PC-9 (cell line): Measurements from ENCODE around the gene KLF15. TPM values are rescaled to one million over a fixed set of nuclear protein-coding genes. Genes with fewer than 3 reads are reported as not detected.

Experiments
- BruUV-seq: library from RNA; stranded (reverse); fragments of 400-500 nt; replicated peaks from 2 replicates; lab custom pipeline; 2021; lab: Mats Ljungman, UMichigan
- CTCF ChIA-PET: fragments of 300-600 bp; sonication (Branson Sonifier 250); formaldehyde crosslinking; loops from one replicate; lab custom pipeline; 2022; ENCODE audit warnings: antibody characterized with exemption; lab: Charles Lee
- POLR2A ChIA-PET: fragments of 300-600 bp; sonication (Branson Sonifier 250); formaldehyde crosslinking; loops from one replicate; lab custom pipeline; 2022; ENCODE audit warnings: antibody characterized with exemption; ENCODE audit not compliant: unreplicated experiment; lab: Charles Lee
- DNase-seq, 2 experiments: peaks; one replicate each; pipeline versions ENCODE4 v3.0.0 to v3.0.0-alpha.2; 2015 to 2022; ENCODE audit warnings: mixed read lengths in 1 of 2
- H2AFZ ChIP-seq: fragments of 200-600 bp; sonication (generic); 2 replicates; pipeline ENCODE4 v1.8.1; 2017; ENCODE audit warnings: antibody characterized with exemption
- H3F3A ChIP-seq: fragments of 200-600 bp; sonication (generic); 2 replicates; pipeline ENCODE4 v1.8.1; 2017; ENCODE audit warnings: antibody characterized with exemption, mild to moderate bottlenecking, low read depth; ENCODE audit not compliant: insufficient read depth
- H3K27ac ChIP-seq: fragments of 200-600 bp; sonication (generic); 2 replicates; pipeline ENCODE4 v1.6.1; 2016; ENCODE audit warnings: mixed run types
- H3K27me3 ChIP-seq: fragments of 200-600 bp; sonication (generic); 2 replicates; pipeline ENCODE4 v1.6.1; 2016; ENCODE audit warnings: low read depth, mixed run types; ENCODE audit not compliant: insufficient read depth
- H3K36me3 ChIP-seq: fragments of 200-600 bp; sonication (generic); 2 replicates; pipeline ENCODE4 v1.6.1; 2016; ENCODE audit warnings: low read depth, mixed run types
- H3K4me1 ChIP-seq: fragments of 200-600 bp; sonication (generic); replicated peaks from 2 replicates; pipeline ENCODE4 v1.6.1; 2016; ENCODE audit warnings: mixed run types; ENCODE audit not compliant: insufficient read depth
- H3K4me2 ChIP-seq: fragments of 200-600 bp; sonication (generic); 2 replicates; pipeline ENCODE4 v1.6.1; 2017; ENCODE audit warnings: mixed run types
- H3K4me3 ChIP-seq: fragments of 200-600 bp; sonication (generic); 2 replicates; pipeline ENCODE4 v1.6.1; 2016; ENCODE audit warnings: mixed run types
- H3K79me2 ChIP-seq: fragments of 200-600 bp; sonication (generic); 2 replicates; pipeline ENCODE4 v1.6.1; 2017; ENCODE audit warnings: low read depth, mixed run types
- H3K9me2 ChIP-seq: fragments of 200-600 bp; sonication (generic); 2 replicates; pipeline ENCODE4 v1.8.1; 2017; ENCODE audit warnings: mild to moderate bottlenecking; ENCODE audit not compliant: insufficient read depth
- H3K9me3 ChIP-seq: fragments of 200-600 bp; sonication (generic); 2 replicates; pipeline ENCODE4 v1.8.1; 2016; ENCODE audit warnings: low read depth; ENCODE audit not compliant: insufficient read depth
- H4K20me1 ChIP-seq: fragments of 200-600 bp; sonication (generic); 2 replicates; pipeline ENCODE4 v1.8.1; 2017; ENCODE audit not compliant: insufficient read depth
- CTCF ChIP-seq: fragments of 200-600 bp; sonication (generic); conservative IDR thresholded peaks from 2 replicates; pipeline ENCODE4 v1.6.1; 2017; ENCODE audit warnings: mixed run types, antibody characterized with exemption, mild to moderate bottlenecking, moderate library complexity
- EZH2 ChIP-seq: fragments of 200-600 bp; sonication (generic); IDR thresholded peaks from 2 replicates; pipeline ENCODE4 v1.8.0; 2017; ENCODE audit warnings: antibody characterized with exemption, low read depth
- intact Hi-C: fragments of 100-400 bp; cut with micrococcal nuclease; formaldehyde crosslinking; loops from one replicate; pipeline ENCODE4 v1.10.0; 2022; ENCODE audit not compliant: unreplicated experiment
- total RNA-seq: library from RNA; stranded (reverse); gene quantifications from 2 replicates; pipeline ENCODE4 v1.2.3, GENCODE V29; 2021

KLF15 gene
- total RNA-seq, 1 experiment from 2014 or later, result 0.70 TPM

GRCh38 chr3:126346466-126346865, 10.7 kb downstream of the KLF15 start:
- no TSS peak for BruUV-seq
- POLR2A ChIA-PET, result no interaction called here

DNA sequence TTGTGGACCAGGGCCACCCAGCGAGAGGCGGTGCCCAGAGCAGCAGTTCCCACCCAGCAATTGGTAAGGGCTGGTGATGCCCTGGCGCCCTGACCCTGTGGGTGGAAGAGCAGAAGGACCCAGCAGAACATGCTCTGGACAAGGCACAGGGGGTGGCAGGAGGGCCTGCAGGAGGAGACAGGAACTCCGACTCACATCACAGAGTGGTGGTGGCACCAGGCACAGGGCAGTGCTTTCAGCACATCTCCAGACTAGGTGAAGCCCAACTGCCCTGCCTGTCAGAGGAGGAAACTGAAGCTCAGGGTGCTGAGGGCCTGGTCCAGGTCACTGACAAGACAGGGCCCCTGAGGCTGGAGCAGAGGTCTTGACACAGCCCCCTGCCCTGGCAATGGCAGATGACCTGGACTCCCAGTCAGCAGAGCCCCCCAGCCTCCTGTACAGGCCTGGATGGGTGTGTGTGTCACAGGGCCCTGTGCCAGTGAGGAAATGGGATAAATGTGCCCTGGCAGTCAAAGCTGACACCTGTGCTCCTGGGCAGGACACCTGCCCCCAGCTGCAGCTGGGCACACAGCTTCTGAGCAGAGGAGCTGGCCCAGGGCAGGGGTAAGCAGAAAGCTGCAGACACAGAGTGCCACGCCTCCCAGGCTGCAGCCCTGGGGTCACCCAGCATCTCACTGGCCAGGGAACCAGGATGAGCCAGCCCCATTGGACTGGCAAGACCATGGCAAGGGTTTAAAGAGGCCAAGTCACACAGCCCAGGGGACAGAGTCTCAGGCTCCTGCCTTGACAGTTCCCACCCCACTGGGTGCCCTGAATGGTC, 11.4 kb downstream of the KLF15 start:
- Histone ChIP-seq H3K79me2 (no peaks in the 10 kb centered on the region), H2AFZ (no peak overlapping the region), H3K4me1 (no peaks in the 10 kb centered on the region), H3F3A (no peaks in the 10 kb centered on the region), H4K20me1 (no peaks in the 10 kb centered on the region), H3K4me2 (no peak overlapping the region), H3K9me3 (no peaks in the 10 kb centered on the region), H3K27me3 (no peaks in the 10 kb centered on the region), H3K27ac (no peak overlapping the region), H3K4me3 (no peak overlapping the region), H3K9me2 (no peaks in the 10 kb centered on the region), H3K36me3 (no peaks in the 10 kb centered on the region)
- ChIA-PET POLR2A (no interaction called here), CTCF (no interaction called here)
- BruUV-seq, result no TSS peak
- no peak for DNase-seq
- intact Hi-C loops, result no loop called here
- TF ChIP-seq EZH2, result no peak
- no peak for TF ChIP-seq CTCF

More at GRCh38 chr3:126346466-126346865, 10.7 kb downstream of the KLF15 start:
- no peaks in the 10 kb centered on the region for H3K9me3 ChIP-seq
- CTCF ChIA-PET, result no interaction called here
- intact Hi-C loops, result no loop called here
- H4K20me1 ChIP-seq, result no peaks in the 10 kb centered on the region
- no peak overlapping the region for H3K4me3 ChIP-seq
- no peak overlapping the region for H3K4me2 ChIP-seq
- H3K79me2 ChIP-seq, result no peaks in the 10 kb centered on the region
- no peak overlapping the region for H2AFZ ChIP-seq
- TF ChIP-seq CTCF (no peak), EZH2 (no peak)
- no peak overlapping the region for H3K27ac ChIP-seq
- DNase-seq, result no peak
- no peaks in the 10 kb centered on the region for H3K27me3 ChIP-seq
- H3K4me1 ChIP-seq, result no peaks in the 10 kb centered on the region
- H3K36me3 ChIP-seq, result no peaks in the 10 kb centered on the region
- no peaks in the 10 kb centered on the region for H3K9me2 ChIP-seq
- H3F3A ChIP-seq, result no peaks in the 10 kb centered on the region

GRCh38 chr3:126345231-126345630, 12.0 kb downstream of the KLF15 start:
- DNase-seq, result no peak
- Histone ChIP-seq H3K4me3 (no peak overlapping the region), H3K9me3 (no peaks in the 10 kb centered on the region), H3K4me2 (no peak overlapping the region), H3K36me3 (no peaks in the 10 kb centered on the region), H3K27me3 (peaks cover 4% of the 10 kb centered on the region; the same call in 1 of the 2 replicates), H3K27ac (no peak overlapping the region), H3K9me2 (no peaks in the 10 kb centered on the region), H3K79me2 (no peaks in the 10 kb centered on the region), H2AFZ (no peak overlapping the region), H3K4me1 (no peaks in the 10 kb centered on the region), H3F3A (no peaks in the 10 kb centered on the region), H4K20me1 (no peaks in the 10 kb centered on the region)
- ChIA-PET CTCF (no interaction called here), POLR2A (no interaction called here)
- BruUV-seq, result no TSS peak
- TF ChIP-seq EZH2, result no peak
- TF ChIP-seq CTCF, result no peak
- intact Hi-C loops, result no loop called here
